Fibroblast of skin of right biceps (primary cell): ENCODE results near the gene GIPC3.
"Not testable (repeated sequence)": the region's sequence is repeated elsewhere in the genome, so short reads cannot be mapped to it uniquely, and the experiment has no call there.

Experiments used
- DNase-seq: peaks from one replicate; pipeline ENCODE4 v3.0.0-alpha.2; 2013

GIPC3 gene

GRCh38 chr19:3550947-3551791 is 34.1 kb upstream of the GIPC3 start:
- no peak for DNase-seq

- no peak for DNase-seq
Observed at GRCh38 chr19:3551792-3552095, 33.5 kb upstream of the GIPC3 start.

GRCh38 chr19:3554254-3555083 is 30.8 kb upstream of the GIPC3 start:
- DNase-seq = no peak

GRCh38 chr19:3555653-3556422 is 29.4 kb upstream of the GIPC3 start:
- DNase-seq = no peak

GRCh38 chr19:3556423-3556977 is 28.8 kb upstream of the GIPC3 start:
- DNase-seq = no peak

- DNase-seq = peak; percentile 41
Observed at GRCh38 chr19:3556978-3557460, 28.3 kb upstream of the GIPC3 start.

- DNase-seq = peak; percentile 92
Observed at GRCh38 chr19:3557461-3558248, 27.6 kb upstream of the GIPC3 start, which contains the start of gene MFSD12. TSS of gene MFSD12 (minus strand) at chr19:3557586. CDS start at chr19:3557403, 183 bp downstream.

GRCh38 chr19:3563709-3564524 is 21.4 kb upstream of the GIPC3 start:
- no peak for DNase-seq

- DNase-seq = no peak
Observed at GRCh38 chr19:3565139-3565538, 20.1 kb upstream of the GIPC3 start.

GRCh38 chr19:3570042-3570441 is 15.2 kb upstream of the GIPC3 start:
- DNase-seq = not testable (repeated sequence)

GRCh38 chr19:3570606-3571011 is 14.7 kb upstream of the GIPC3 start:
- DNase-seq = no peak

GRCh38 chr19:3572132-3572854 is 13.0 kb upstream of the GIPC3 start:
- DNase-seq = peak; percentile 100

GRCh38 chr19:3572855-3573161 is 12.5 kb upstream of the GIPC3 start, which contains the start of gene HMG20B:
TSS of gene HMG20B (plus strand) at chr19:3572944. CDS start at chr19:3573310, 366 bp downstream.
- no peak for DNase-seq

- no peak for DNase-seq
Observed at GRCh38 chr19:3573162-3573857, 12.0 kb upstream of the GIPC3 start.

- peak; percentile 93 for DNase-seq
Observed at GRCh38 chr19:3573858-3574637, 11.2 kb upstream of the GIPC3 start.

- DNase-seq = peak; percentile 31
Observed at GRCh38 chr19:3575260-3575741, 10.0 kb upstream of the GIPC3 start.

GRCh38 chr19:3575949-3576673 is 9.2 kb upstream of the GIPC3 start:
- no peak for DNase-seq
